ENCODE results near the gene ZNF283.

GRCh38 chr19:43814663-43815352 lies 12.3 kb upstream of the ZNF283 start:
- no peak for TF ChIP-seq ZBTB7A (tag by site-specific recombination; IDR thresholded peaks at IDR 0.05; ENCODE audit: low read depth)
- no peak for TF ChIP-seq CTCF (tag by site-specific recombination; IDR thresholded peaks at IDR 0.05)
- TF ChIP-seq ZNF146 (tag by site-specific recombination; IDR thresholded peaks at IDR 0.05), result no peak
- TF ChIP-seq ZNF112 (tag by site-specific recombination; IDR thresholded peaks at IDR 0.05), result no peak
- no peak for TF ChIP-seq MYNN (tag by site-specific recombination; IDR thresholded peaks at IDR 0.05; ENCODE audit: borderline replicate concordance)
- no peak for TF ChIP-seq ZNF830 (tag by site-specific recombination; IDR thresholded peaks at IDR 0.05; ENCODE audit: low read depth)
- no peak for TF ChIP-seq PBX3 (CRISPR knock-in tag; IDR thresholded peaks at IDR 0.05)

Measured in HEK293 (cell line).